ENCODE results near the gene TXNDC17. TPM values are rescaled to one million over a fixed set of nuclear protein-coding genes. Genes with fewer than 3 reads are reported as not detected.
"Not testable (repeated sequence)": the region's sequence is repeated elsewhere in the genome, so short reads cannot be mapped to it uniquely, and the experiment has no call there.

TXNDC17 gene
- total RNA-seq, 2 donors from 2014 or later = 135 to 151 TPM

DNA sequence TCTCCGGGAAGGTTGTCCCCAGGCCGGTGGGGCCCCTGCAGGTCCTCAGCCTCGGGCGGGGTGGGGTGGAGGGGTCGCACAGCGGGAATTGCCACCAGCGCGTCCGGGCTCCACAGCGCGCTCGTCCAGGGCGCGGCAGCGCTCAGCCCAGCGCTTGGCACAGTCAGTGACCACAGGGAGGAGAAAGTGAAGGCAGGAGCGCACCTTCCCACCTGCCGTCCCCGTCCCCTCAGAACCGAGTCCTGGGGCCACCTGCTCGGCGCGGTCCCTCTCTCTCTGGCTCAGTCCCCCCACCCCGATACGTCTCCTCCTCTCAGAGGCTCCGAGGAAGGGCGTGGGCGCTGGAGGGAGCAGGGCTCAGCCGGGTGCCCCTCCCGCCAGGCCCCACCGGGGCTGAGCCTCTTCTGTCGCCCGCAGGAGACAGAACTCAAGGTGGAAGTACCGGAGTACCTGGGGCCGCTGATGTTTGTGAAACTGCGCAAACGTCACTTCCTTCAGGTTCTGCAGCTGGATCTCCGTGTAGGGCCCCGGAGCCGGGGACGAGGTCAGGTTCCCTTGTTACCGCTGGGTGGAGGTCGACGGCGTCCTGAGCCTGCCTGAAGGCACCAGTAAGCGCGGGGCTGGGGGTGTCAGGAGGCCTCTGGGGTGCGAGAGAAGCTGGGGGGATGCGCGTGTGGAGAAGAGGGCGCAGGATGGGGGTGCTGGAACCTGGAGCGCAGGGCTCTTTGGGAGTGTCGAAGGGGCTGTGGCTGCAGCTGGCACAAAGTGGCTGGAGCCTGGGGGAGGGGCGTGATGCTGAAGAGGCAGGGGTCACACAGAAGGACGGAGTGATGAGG lies 16.2 kb downstream of the TXNDC17 start:
- Histone ChIP-seq H3K27me3 (ENCODE audit: control insufficient read depth, insufficient read depth, low read length, poor library complexity, severe bottlenecking) (peaks cover 55% of the 10 kb centered on the region), H3K4me3 (ENCODE audit: low read length) (peak overlapping the region; percentile 74)
- Mint-ChIP-seq H3K4me1 (peaks cover 20% of the 10 kb centered on the region), H3K27me3 (ENCODE audit: insufficient read depth) (peaks cover 81% of the 10 kb centered on the region), H3K4me3 (peak overlapping the region; percentile 63)
- peak; percentile 88 for DNase-seq
- H3K9me3 ChIP-seq (ENCODE audit: control insufficient read depth, low read length); H3K9ac ChIP-seq (ENCODE audit: extremely low read depth, low read length, poor library complexity, severe bottlenecking); H3K36me3 Mint-ChIP-seq (ENCODE audit: low read depth); H3K36me3 ChIP-seq (ENCODE audit: control insufficient read depth, insufficient read depth, low read length); H3K9me3 Mint-ChIP-seq; H3K27ac ChIP-seq (ENCODE audit: low read depth, low read length); H3K4me1 ChIP-seq (ENCODE audit: control insufficient read depth, insufficient read depth, low read length); H3K27ac Mint-ChIP-seq: not testable (repeated sequence)
- 6 to 10% methylated on average over 9 to 31 of the region's 55 CpGs for WGBS, 2 experiments (ENCODE audit: insufficient coverage in 1 of 2, insufficient read length in 1 of 2)

DNA sequence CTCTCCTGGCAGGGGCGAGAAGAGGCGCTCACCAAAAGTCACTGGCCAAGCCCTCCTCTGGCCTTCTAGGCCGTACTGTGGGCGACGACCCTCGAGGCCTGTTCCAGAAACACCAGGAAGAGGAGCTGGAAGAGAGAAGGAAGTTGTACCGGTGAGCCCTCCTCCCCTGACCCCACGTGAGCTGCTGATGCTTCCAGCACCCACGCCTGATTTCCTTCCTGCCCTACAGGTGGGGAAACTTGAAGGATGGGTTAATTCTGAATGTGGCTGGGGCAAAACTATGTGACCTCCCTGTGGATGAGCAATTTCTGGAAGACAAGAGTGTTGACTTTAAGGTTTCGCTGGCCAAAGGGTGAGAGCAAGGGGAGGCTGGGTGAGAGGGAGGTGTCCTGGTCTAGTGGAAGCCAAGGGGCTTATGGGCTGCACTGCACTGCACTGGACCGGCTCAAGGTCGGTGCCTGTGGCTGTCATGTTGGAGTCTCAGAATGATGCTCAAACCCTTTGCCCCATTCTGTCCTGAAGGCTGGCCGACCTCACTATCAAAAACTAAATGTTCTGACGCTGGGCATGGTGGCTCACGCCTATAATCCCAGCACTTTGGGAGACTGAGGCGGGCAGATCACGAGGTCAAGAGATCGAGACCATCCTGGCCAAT lies 16.9 kb downstream of the TXNDC17 start:
- TF ChIP-seq, protein P1, sequence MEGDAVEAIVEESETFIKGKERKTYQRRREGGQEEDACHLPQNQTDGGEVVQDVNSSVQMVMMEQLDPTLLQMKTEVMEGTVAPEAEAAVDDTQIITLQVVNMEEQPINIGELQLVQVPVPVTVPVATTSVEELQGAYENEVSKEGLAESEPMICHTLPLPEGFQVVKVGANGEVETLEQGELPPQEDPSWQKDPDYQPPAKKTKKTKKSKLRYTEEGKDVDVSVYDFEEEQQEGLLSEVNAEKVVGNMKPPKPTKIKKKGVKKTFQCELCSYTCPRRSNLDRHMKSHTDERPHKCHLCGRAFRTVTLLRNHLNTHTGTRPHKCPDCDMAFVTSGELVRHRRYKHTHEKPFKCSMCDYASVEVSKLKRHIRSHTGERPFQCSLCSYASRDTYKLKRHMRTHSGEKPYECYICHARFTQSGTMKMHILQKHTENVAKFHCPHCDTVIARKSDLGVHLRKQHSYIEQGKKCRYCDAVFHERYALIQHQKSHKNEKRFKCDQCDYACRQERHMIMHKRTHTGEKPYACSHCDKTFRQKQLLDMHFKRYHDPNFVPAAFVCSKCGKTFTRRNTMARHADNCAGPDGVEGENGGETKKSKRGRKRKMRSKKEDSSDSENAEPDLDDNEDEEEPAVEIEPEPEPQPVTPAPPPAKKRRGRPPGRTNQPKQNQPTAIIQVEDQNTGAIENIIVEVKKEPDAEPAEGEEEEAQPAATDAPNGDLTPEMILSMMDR (conservative IDR thresholded peaks at IDR 0.05) = no peak
- Mint-ChIP-seq H3K9me3 (no peaks in the 10 kb centered on the region), H3K27ac (no peak overlapping the region), H3K36me3 (ENCODE audit: low read depth) (no peaks in the 10 kb centered on the region), H3K27me3 (ENCODE audit: insufficient read depth) (peaks cover 74% of the 10 kb centered on the region), H3K4me3 (peak overlapping the region; percentile 63), H3K4me1 (peaks cover 20% of the 10 kb centered on the region)
- Histone ChIP-seq H3K4me1 (ENCODE audit: control insufficient read depth, insufficient read depth, low read length) (no peaks in the 10 kb centered on the region), H3K27ac (ENCODE audit: low read depth, low read length) (no peak overlapping the region), H3K27me3 (ENCODE audit: control insufficient read depth, insufficient read depth, low read length, poor library complexity, severe bottlenecking) (peaks cover 55% of the 10 kb centered on the region), H3K9me3 (ENCODE audit: control insufficient read depth, low read length) (no peaks in the 10 kb centered on the region), H3K36me3 (ENCODE audit: control insufficient read depth, insufficient read depth, low read length) (no peaks in the 10 kb centered on the region), H3K9ac (ENCODE audit: extremely low read depth, low read length, poor library complexity, severe bottlenecking) (no peak overlapping the region), H3K4me3 (ENCODE audit: low read length) (peak overlapping the region; percentile 74)
- no peak for DNase-seq
- 82 to 93% methylated on average over 9 to 18 of the region's 18 CpGs for WGBS, 2 experiments (ENCODE audit: insufficient coverage in 1 of 2, insufficient read length in 1 of 2)

DNA sequence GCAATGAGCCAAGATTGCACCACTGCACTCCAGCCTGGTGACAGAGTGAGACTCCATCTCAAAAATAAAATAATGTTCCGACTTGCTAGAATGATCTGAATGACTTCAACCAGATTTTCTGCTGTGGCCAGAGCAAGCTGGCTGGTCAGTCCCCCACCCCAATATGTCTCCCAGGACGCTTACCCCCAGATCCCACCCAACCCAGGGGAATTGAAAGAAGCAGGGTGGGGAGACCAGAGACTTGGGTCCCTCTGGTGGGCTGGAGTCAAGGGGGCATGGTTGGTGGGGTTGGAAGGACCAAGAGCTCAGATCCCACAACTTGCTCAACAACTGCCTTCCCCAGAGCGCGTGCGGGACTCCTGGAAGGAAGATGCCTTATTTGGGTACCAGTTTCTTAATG lies 17.6 kb downstream of the TXNDC17 start:
- H3K36me3 ChIP-seq (ENCODE audit: control insufficient read depth, insufficient read depth, low read length); H3K4me1 ChIP-seq (ENCODE audit: control insufficient read depth, insufficient read depth, low read length); H3K27ac ChIP-seq (ENCODE audit: low read depth, low read length); H3K4me3 ChIP-seq (ENCODE audit: low read length); H3K9ac ChIP-seq (ENCODE audit: extremely low read depth, low read length, poor library complexity, severe bottlenecking); H3K9me3 Mint-ChIP-seq; DNase-seq; H3K36me3 Mint-ChIP-seq (ENCODE audit: low read depth); H3K4me3 Mint-ChIP-seq; H3K9me3 ChIP-seq (ENCODE audit: control insufficient read depth, low read length); H3K27ac Mint-ChIP-seq: not testable (repeated sequence)
- H3K27me3 ChIP-seq (ENCODE audit: control insufficient read depth, insufficient read depth, low read length, poor library complexity, severe bottlenecking) = peaks cover 51% of the 10 kb centered on the region
- Mint-ChIP-seq H3K27me3 (ENCODE audit: insufficient read depth) (peaks cover 67% of the 10 kb centered on the region), H3K4me1 (peaks cover 19% of the 10 kb centered on the region)
- 93 to 100% methylated on average over 1 to 2 of the region's 5 CpGs for WGBS, 2 experiments (ENCODE audit: insufficient coverage in 1 of 2, insufficient read length in 1 of 2)

DNA sequence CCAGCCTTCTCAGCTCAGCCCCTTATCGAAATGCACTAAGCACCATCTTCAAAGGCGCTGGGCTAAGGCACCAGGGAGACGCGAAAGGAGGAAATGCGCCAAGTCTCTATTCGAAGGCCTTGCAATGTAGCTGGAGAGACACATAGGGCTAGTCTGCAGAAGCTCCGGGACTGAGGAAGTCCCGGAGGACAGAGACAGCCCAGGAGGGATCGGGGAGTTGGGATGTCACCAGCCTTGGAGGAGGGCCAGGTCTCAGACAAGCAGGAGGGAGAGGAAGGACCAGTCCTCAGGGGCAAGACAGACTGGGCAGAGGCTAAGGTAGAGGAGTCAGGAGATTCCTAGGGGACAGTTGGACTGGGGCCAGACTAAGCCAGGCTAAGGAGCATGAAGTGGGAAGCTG lies 19.2 kb downstream of the TXNDC17 start:
- peaks cover 34% of the 10 kb centered on the region for H3K27me3 ChIP-seq (ENCODE audit: control insufficient read depth, insufficient read depth, low read length, poor library complexity, severe bottlenecking)
- no peak overlapping the region for H3K9ac ChIP-seq (ENCODE audit: extremely low read depth, low read length, poor library complexity, severe bottlenecking)
- Mint-ChIP-seq H3K27me3 (ENCODE audit: insufficient read depth) (peaks cover 53% of the 10 kb centered on the region), H3K4me1 (peaks cover 9% of the 10 kb centered on the region), H3K27ac (no peak overlapping the region), H3K36me3 (ENCODE audit: low read depth) (no peaks in the 10 kb centered on the region), H3K9me3 (no peaks in the 10 kb centered on the region), H3K4me3 (no peak overlapping the region)
- no peaks in the 10 kb centered on the region for H3K9me3 ChIP-seq (ENCODE audit: control insufficient read depth, low read length)
- DNase-seq = peak; percentile 41
- TF ChIP-seq, protein P1 (conservative IDR thresholded peaks at IDR 0.05) = no peak
- WGBS, 2 experiments (ENCODE audit: insufficient coverage in 1 of 2, insufficient read length in 1 of 2) = 89 to 94% methylated on average over 3 to 9 of the region's 9 CpGs
- no peaks in the 10 kb centered on the region for H3K4me1 ChIP-seq (ENCODE audit: control insufficient read depth, insufficient read depth, low read length)
- H3K4me3 ChIP-seq (ENCODE audit: low read length) = no peak overlapping the region
- H3K36me3 ChIP-seq (ENCODE audit: control insufficient read depth, insufficient read depth, low read length) = no peaks in the 10 kb centered on the region
- no peak overlapping the region for H3K27ac ChIP-seq (ENCODE audit: low read depth, low read length)

Measured in endodermal cell (in vitro differentiated cells).